RWPE1 (cell line): ENCODE measurements around the gene RMND5B.
A peak's percentile ranks its signal among the peaks of the same experiment; 100 is the strongest.

Source experiments
- CTCF ChIA-PET: fragments of 350-600 bp; sonication (Branson Sonifier 250); formaldehyde crosslinking; extraction: SDS; loops from one replicate; lab custom pipeline; 2021; lab: Yijun Ruan, JAX
- POLR2A ChIA-PET: fragments of 400-600 bp; formaldehyde crosslinking; extraction: SDS; loops from one replicate; lab custom pipeline; 2020; ENCODE audit warnings: antibody characterized with exemption; ENCODE audit not compliant: low non-redundant PET; lab: Yijun Ruan, JAX
- DNase-seq: peaks from one replicate; pipeline ENCODE4 v3.0.0; 2012; ENCODE audit warnings: low spot score
- H3K27ac ChIP-seq: fragments of 450-650 bp; 2 replicates; pipeline ENCODE4 v1.5.1; 2017
- CTCF ChIP-seq: fragments of 450-650 bp; conservative IDR thresholded peaks from 2 replicates; pipeline ENCODE4 v1.5.1; 2017; ENCODE audit warnings: low read depth, mild to moderate bottlenecking

The RMND5B gene

GRCh38 chr5:178137991-178138390, 7.2 kb downstream of the RMND5B start:
- H3K27ac ChIP-seq: no peak overlapping the region
- no peak for DNase-seq
- POLR2A ChIA-PET: interaction anchor here (1.0 kb wide), 1 partner anchor 16 kb away, joined by 3 read pairs; the partner anchor contains the start of gene NHP2
- TF ChIP-seq CTCF: no peak
- CTCF ChIA-PET: interaction anchor here (2.0 to 4.4 kb wide), 2 partner anchors 17 to 62 kb away, joined by 5 to 28 read pairs; no protein-coding TSS in a partner anchor

- ChIA-PET CTCF (interaction anchor here (1.0 to 9.3 kb wide), 3 partner anchors 65 to 66 kb away, joined by 5 to 175 read pairs (median 6); no protein-coding TSS in a partner anchor), POLR2A (no interaction called here)
- H3K27ac ChIP-seq: no peak overlapping the region
- no peak for TF ChIP-seq CTCF
- no peak for DNase-seq
These were observed 10.7 kb downstream of the RMND5B start for GRCh38 chr5:178141550-178141949.

DNA sequence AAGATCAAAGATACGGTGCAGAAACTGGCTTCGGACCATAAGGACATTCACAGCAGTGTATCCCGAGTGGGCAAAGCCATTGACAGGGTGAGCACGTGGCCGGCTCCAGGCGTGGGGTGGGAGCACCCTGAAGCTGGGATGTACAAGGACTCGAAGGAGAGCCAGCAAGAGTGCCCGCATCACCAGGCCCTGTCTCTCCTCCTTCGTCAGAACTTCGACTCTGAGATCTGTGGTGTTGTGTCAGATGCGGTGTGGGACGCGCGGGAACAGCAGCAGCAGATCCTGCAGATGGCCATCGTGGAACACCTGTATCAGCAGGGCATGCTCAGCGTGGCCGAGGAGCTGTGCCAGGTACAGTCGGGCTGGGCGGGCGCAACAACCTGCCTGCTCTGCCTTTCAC, 11.8 kb downstream of the RMND5B start:
- 0 out of 2 replicates have a peak overlapping the region, but pooled peaks have one; percentile 3 for H3K27ac ChIP-seq
- no peak for TF ChIP-seq CTCF
- DNase-seq: no peak
- ChIA-PET POLR2A (no interaction called here), CTCF (interaction anchor here (1.0 to 9.3 kb wide), 2 partner anchors 18 to 66 kb away, joined by 4 to 175 read pairs; no protein-coding TSS in a partner anchor)

DNA sequence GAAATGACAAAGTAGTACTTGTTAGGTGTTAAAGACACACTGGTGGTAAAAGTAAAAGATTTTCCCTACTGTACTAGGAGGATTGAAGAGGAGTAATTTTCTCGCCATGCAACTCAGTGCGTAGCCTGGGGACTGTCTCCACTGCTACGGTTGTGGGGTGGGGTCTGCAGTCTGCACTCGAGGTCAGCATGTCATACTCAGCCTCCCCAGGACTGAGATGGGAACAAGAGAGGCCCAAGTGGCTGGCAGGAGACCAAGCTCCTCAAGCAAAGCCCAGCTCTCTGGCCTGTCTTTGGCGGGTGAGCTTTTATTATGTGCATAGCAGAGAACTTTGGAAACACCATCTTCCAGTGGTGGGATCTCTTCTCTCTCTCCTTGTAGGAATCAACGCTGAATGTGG, 12.4 kb downstream of the RMND5B start:
- no peak for TF ChIP-seq CTCF
- ChIA-PET CTCF (interaction anchor here (1.0 to 9.3 kb wide), 3 partner anchors 12 to 67 kb away, joined by 3 to 175 read pairs (median 4); no protein-coding TSS in a partner anchor), POLR2A (no interaction called here)
- peak overlapping the region; percentile 6 for H3K27ac ChIP-seq
- DNase-seq: no peak

- ChIA-PET CTCF (interaction anchor here (0.6 to 9.3 kb wide), 5 partner anchors 12 to 68 kb away, joined by 3 to 175 read pairs (median 4); no protein-coding TSS in a partner anchor), POLR2A (interaction anchor here (0.9 to 1.1 kb wide), 2 partner anchors 9 to 11 kb away, joined by 3 read pairs; no protein-coding TSS in a partner anchor)
- DNase-seq: no peak
- TF ChIP-seq CTCF: no peak
- H3K27ac ChIP-seq: peak overlapping the region; percentile 6
These were observed 13.1 kb downstream of the RMND5B start for GRCh38 chr5:178143901-178144300.

GRCh38 chr5:178145965-178146820, 15.4 kb downstream of the RMND5B start:
- ChIA-PET POLR2A (interaction anchor here (0.5 to 2.0 kb wide), 2 partner anchors 17 to 70 kb away, joined by 5 to 6 read pairs; no protein-coding TSS in a partner anchor), CTCF (interaction anchor here (0.5 to 9.3 kb wide), 21 partner anchors 10 to 531 kb away, joined by 3 to 175 read pairs (median 4); no protein-coding TSS in a partner anchor)
- H3K27ac ChIP-seq: peak overlapping the region; percentile 61
- DNase-seq: peak; percentile 88
- peak; percentile 96 for TF ChIP-seq CTCF
